Thymus (tissue), 14 donors: Measurements from ENCODE around the gene FAHD2B. TPM values are rescaled to one million over a fixed set of nuclear protein-coding genes. Genes with fewer than 3 reads are reported as not detected.
"Not testable (repeated sequence)": the region's sequence is repeated elsewhere in the genome, so short reads cannot be mapped to it uniquely, and the experiment has no call there.

Source experiments
- DNase-seq, 9 donors: peaks; one replicate each; pipeline ENCODE4 v3.0.0-alpha.2; 2013; ENCODE audit warnings: low spot score in 9 of 9, low read depth in 6 of 9, missing footprints in 1 of 9
- H3K27ac ChIP-seq, 2 donors: one replicate each; pipeline ENCODE4 v1.5.1; 2013; ENCODE audit warnings: control low read depth in 1 of 2, low read depth in 1 of 2, low read length in 1 of 2, mild to moderate bottlenecking in 1 of 2, moderate library complexity in 1 of 2
- H3K27me3 ChIP-seq, 2 donors: one replicate each; pipeline ENCODE4 v1.5.1; 2013; ENCODE audit warnings: low read length in 1 of 2; ENCODE audit not compliant: control insufficient read depth in 2 of 2, insufficient read depth in 1 of 2
- H3K36me3 ChIP-seq, 2 donors: one replicate each; pipeline ENCODE4 v1.5.1; 2013; ENCODE audit warnings: low read length in 1 of 2, mild to moderate bottlenecking in 1 of 2, moderate library complexity in 1 of 2; ENCODE audit not compliant: control insufficient read depth in 2 of 2, insufficient read depth in 2 of 2
- H3K4me1 ChIP-seq, 2 donors: one replicate each; pipeline ENCODE4 v1.5.1; 2013; ENCODE audit warnings: low read length in 2 of 2; ENCODE audit not compliant: control insufficient read depth in 2 of 2, insufficient read depth in 2 of 2
- H3K4me3 ChIP-seq, 2 donors: one replicate each; pipeline ENCODE4 v1.5.1; 2013; ENCODE audit warnings: low read length in 2 of 2, control low read depth in 1 of 2, mild to moderate bottlenecking in 1 of 2
- H3K9me3 ChIP-seq, 2 donors: one replicate each; pipeline ENCODE4 v1.5.1; 2013; ENCODE audit warnings: low read length in 1 of 2, mild to moderate bottlenecking in 1 of 2; ENCODE audit not compliant: control insufficient read depth in 2 of 2, insufficient read depth in 1 of 2
- WGBS: extraction: QIAGEN DNeasy Blood & Tissue Kit; methylation state at CpG from one replicate; pipeline ENCODE4 v1.1.7; 2013; 5-methylcytosine and 5-hydroxymethylcytosine counted together
- long read RNA-seq, 10 donors: transcript quantifications; one replicate each; lab custom pipeline, GENCODE V29; 2026
- polyA plus RNA-seq: library from polyadenylated mRNA; stranded (reverse); fragments of 200-250 nt; gene quantifications from one replicate; pipeline ENCODE4 v1.2.3, GENCODE V29; 2013
- total RNA-seq: library from RNA; stranded (reverse); fragments of 120-200 nt; gene quantifications from one replicate; pipeline ENCODE4 v1.2.4, GENCODE V29; 2013
- donor health status: healthy.

FAHD2B gene
- total RNA-seq (7.6 TPM), polyA plus RNA-seq (11.5 TPM)
- long read RNA-seq, donor 1 = 0 reads
- long read RNA-seq, donor 2, transcript FAHD2B-201 (8 exons, 1,305 nt) = major isoform, 5 of 22 reads
- long read RNA-seq, donor 2, partial matches to known transcripts = 16 of 22 reads
- long read RNA-seq, donor 2, other reads (novel, unspliced or antisense) = 0 of 22 reads
- long read RNA-seq, donor 3, partial matches to known transcripts = 0 of 4 reads
- long read RNA-seq, donor 3, other reads (novel, unspliced or antisense) = 0 of 4 reads
- long read RNA-seq, donor 4, partial matches to known transcripts = 0 of 2 reads
- long read RNA-seq, donor 4, other reads (novel, unspliced or antisense) = 0 of 2 reads
- long read RNA-seq, donor 5, transcript FAHD2B-202 (9 exons, 1,388 nt) = major isoform, 5 of 6 reads
- long read RNA-seq, donor 5, partial matches to known transcripts = 0 of 6 reads
- long read RNA-seq, donor 5, other reads (novel, unspliced or antisense) = 0 of 6 reads
- long read RNA-seq, donor 6 = 0 reads
- long read RNA-seq, donor 7 = 0 reads
- long read RNA-seq, donor 8 = 0 reads
- long read RNA-seq, donor 9, partial matches to known transcripts = 0 of 2 reads
- long read RNA-seq, donor 9, other reads (novel, unspliced or antisense) = 0 of 2 reads
- long read RNA-seq, donor 10, partial matches to known transcripts = 0 of 2 reads
- long read RNA-seq, donor 10, other reads (novel, unspliced or antisense) = 0 of 2 reads

- peak within 1 kb of the TSS; percentile 16 to 21 for H3K4me3 ChIP-seq
- H3K36me3 ChIP-seq, H3K9me3 ChIP-seq, H3K4me1 ChIP-seq, H3K27ac ChIP-seq: not testable (repeated sequence)
- WGBS = 2% methylated on average over 39 of the region's 48 CpGs
- peaks cover 0 to 15% of the 10 kb centered on the region in 2 donors for H3K27me3 ChIP-seq
- DNase-seq = peak in 8 of 9 donors; percentile 43 to 89 (median 73)
Measured at GRCh38 chr2:97094772-97095611, at the start of gene FAHD2B. Gene FAHD2B, minus strand, starts transcription at chr2:97094882. Its CDS starts 3,176 bp downstream, at chr2:97091706.

GRCh38 chr2:97144016-97144415, 49.3 kb upstream of the FAHD2B start:
- not testable (repeated sequence) for H3K4me3 ChIP-seq, DNase-seq, H3K27ac ChIP-seq, H3K9me3 ChIP-seq, H3K4me1 ChIP-seq, H3K36me3 ChIP-seq, H3K27me3 ChIP-seq
- 78% methylated on average over 3 of the region's 3 CpGs for WGBS

- H3K27me3 ChIP-seq, H3K9me3 ChIP-seq, H3K36me3 ChIP-seq, H3K4me3 ChIP-seq, DNase-seq, H3K27ac ChIP-seq, H3K4me1 ChIP-seq: not testable (repeated sequence)
- 81% methylated on average over 2 of the region's 2 CpGs for WGBS
Measured at GRCh38 chr2:97129090-97129489, 34.4 kb upstream of the FAHD2B start.

GRCh38 chr2:97113882-97114255, 19.2 kb upstream of the FAHD2B start:
- H3K9me3 ChIP-seq, H3K27me3 ChIP-seq, DNase-seq, H3K36me3 ChIP-seq, H3K4me1 ChIP-seq: not testable (repeated sequence)
- Histone ChIP-seq H3K27ac (peak overlapping the region; percentile 82 to 91), H3K4me3 (peak overlapping the region; percentile 60 to 65)
- WGBS = 2% methylated on average over 15 of the region's 18 CpGs

GRCh38 chr2:97113050-97113881, 18.6 kb upstream of the FAHD2B start, which contains the start of gene ANKRD36:
Gene ANKRD36, plus strand, starts transcription at chr2:97113153. Its CDS starts 587 bp downstream, at chr2:97113740.
- not testable (repeated sequence) for H3K27me3 ChIP-seq
- under 1% methylated on average over 60 of the region's 74 CpGs for WGBS

GRCh38 chr2:97112320-97113049, 17.8 kb upstream of the FAHD2B start:
- not testable (repeated sequence) for H3K9me3 ChIP-seq, H3K4me1 ChIP-seq, H3K36me3 ChIP-seq, H3K27me3 ChIP-seq
- WGBS = under 1% methylated on average over 40 of the region's 44 CpGs
- DNase-seq = peak; percentile 2 to 58 (median 27)
- peak overlapping the region; percentile 81 to 87 for H3K27ac ChIP-seq
- H3K4me3 ChIP-seq = peak overlapping the region; percentile 59 to 60

More at GRCh38 chr2:97113050-97113881, 18.6 kb upstream of the FAHD2B start, which contains the start of gene ANKRD36:
- not testable (repeated sequence) for H3K36me3 ChIP-seq, H3K9me3 ChIP-seq, H3K4me1 ChIP-seq
- DNase-seq = peak; percentile 44 to 92 (median 79)
- Histone ChIP-seq H3K4me3 (peak within 1 kb of the TSS; percentile 60 to 65), H3K27ac (peak within 1 kb of the TSS; percentile 82 to 95)

GRCh38 chr2:97111246-97111645, 16.6 kb upstream of the FAHD2B start:
- H3K27ac ChIP-seq, H3K9me3 ChIP-seq, H3K27me3 ChIP-seq, H3K4me3 ChIP-seq, H3K4me1 ChIP-seq, DNase-seq, H3K36me3 ChIP-seq: not testable (repeated sequence)
- 95% methylated on average over 9 of the region's 9 CpGs for WGBS

GRCh38 chr2:97106878-97107277, 12.2 kb upstream of the FAHD2B start:
- H3K27me3 ChIP-seq, DNase-seq: not testable (repeated sequence)
- 93% methylated on average over 2 of the region's 2 CpGs for WGBS

More at GRCh38 chr2:97106878-97107277, 12.2 kb upstream of the FAHD2B start:
- not testable (repeated sequence) for H3K4me1 ChIP-seq, H3K4me3 ChIP-seq, H3K27ac ChIP-seq, H3K36me3 ChIP-seq, H3K9me3 ChIP-seq
